H1 (cell line): ENCODE measurements around the gene CACNA2D3.

Source experiments
- BACH1 ChIP-seq: IDR thresholded peaks from 2 replicates; pipeline ENCODE4 v1.6.1; 2012; ENCODE audit warnings: low read length, improper control_type of control experiment
- CHD1 ChIP-seq: IDR thresholded peaks from 2 replicates; pipeline ENCODE4 v1.6.1; 2012; ENCODE audit warnings: low read depth, low read length, improper control_type of control experiment
- CREB1 ChIP-seq: IDR thresholded peaks from 2 replicates; pipeline ENCODE4 v1.6.1; 2012; ENCODE audit warnings: inconsistent platforms
- CTCF ChIP-seq, 3 experiments: IDR thresholded peaks; 1 replicate in 2 of 3; 2 replicates in 1 of 3; pipeline versions ENCODE4 v1.5.1 to v1.6.1; 2011; ENCODE audit warnings: low read length in 3 of 3, mild to moderate bottlenecking in 3 of 3, inconsistent platforms in 2 of 3, low read depth in 1 of 3, moderate library complexity in 1 of 3; ENCODE audit not compliant: insufficient read depth in 1 of 3; ENCODE audit errors: control extremely low read depth in 1 of 3
- EP300 ChIP-seq, 2 experiments: IDR thresholded peaks; 1 replicate in 1 of 2; 2 replicates in 1 of 2; pipeline ENCODE4 v1.6.1; 2011 to 2012; ENCODE audit warnings: low read depth in 2 of 2, low read length in 2 of 2, mild to moderate bottlenecking in 2 of 2, borderline replicate concordance in 1 of 2, inconsistent platforms in 1 of 2, moderate library complexity in 1 of 2
- EZH2 ChIP-seq: fragments of 200-600 bp; sonication (generic); IDR thresholded peaks from 2 replicates; pipeline ENCODE4 v1.7.1; 2012; ENCODE audit warnings: low read depth, mild to moderate bottlenecking, moderate library complexity, low read length, inconsistent platforms; ENCODE audit not compliant: severe bottlenecking
- GABPA ChIP-seq: IDR thresholded peaks from 2 replicates; pipeline ENCODE4 v1.6.1; 2011; ENCODE audit warnings: mild to moderate bottlenecking, low read length, moderate library complexity, borderline replicate concordance; ENCODE audit not compliant: insufficient read depth
- POLR2A ChIP-seq, 2 experiments: IDR thresholded peaks; 1 replicate in 1 of 2; 2 replicates in 1 of 2; pipeline ENCODE4 v1.6.1; 2011; ENCODE audit warnings: low read depth in 2 of 2, low read length in 2 of 2, mild to moderate bottlenecking in 2 of 2; ENCODE audit errors: control extremely low read depth in 1 of 2
- POLR2AphosphoS5 ChIP-seq: IDR thresholded peaks from 2 replicates; pipeline ENCODE4 v1.6.1; 2011; ENCODE audit warnings: low read depth, low read length
- SIRT6 ChIP-seq: IDR thresholded peaks from one replicate; pipeline ENCODE4 v1.7.1; 2012; ENCODE audit warnings: low read length, inconsistent platforms
- TCF12 ChIP-seq: IDR thresholded peaks from 2 replicates; pipeline ENCODE4 v1.6.1; 2011; ENCODE audit warnings: low read depth, mild to moderate bottlenecking, low read length

GRCh38 chr3:54259636-54260035 is 137.3 kb downstream of the CACNA2D3 start:
- TF ChIP-seq POLR2A (IDR thresholded peaks at IDR 0.05; ENCODE audit: control extremely low read depth in 1 of 2, low read depth in 2 of 2, low read length in 2 of 2) (no peak), EP300 (IDR thresholded peaks at IDR 0.05; ENCODE audit: borderline replicate concordance in 1 of 2, low read depth in 2 of 2, low read length in 2 of 2) (no peak), CTCF (IDR thresholded peaks at IDR 0.05; ENCODE audit: control extremely low read depth in 1 of 3, insufficient read depth in 1 of 3, low read depth in 1 of 3, low read length in 3 of 3) (no peak), POLR2AphosphoS5 (no peak), CREB1 (no peak), SIRT6 (no peak), BACH1 (no peak), GABPA (no peak), TCF12 (no peak), CHD1 (no peak), EZH2 (no peak)
